ENCODE results near the gene CDCA5. TPM values are rescaled to one million over a fixed set of nuclear protein-coding genes. Genes with fewer than 3 reads are reported as not detected.

Gene CDCA5
- total RNA-seq, 1 experiment from 2014 or later = 72.1 TPM

DNA sequence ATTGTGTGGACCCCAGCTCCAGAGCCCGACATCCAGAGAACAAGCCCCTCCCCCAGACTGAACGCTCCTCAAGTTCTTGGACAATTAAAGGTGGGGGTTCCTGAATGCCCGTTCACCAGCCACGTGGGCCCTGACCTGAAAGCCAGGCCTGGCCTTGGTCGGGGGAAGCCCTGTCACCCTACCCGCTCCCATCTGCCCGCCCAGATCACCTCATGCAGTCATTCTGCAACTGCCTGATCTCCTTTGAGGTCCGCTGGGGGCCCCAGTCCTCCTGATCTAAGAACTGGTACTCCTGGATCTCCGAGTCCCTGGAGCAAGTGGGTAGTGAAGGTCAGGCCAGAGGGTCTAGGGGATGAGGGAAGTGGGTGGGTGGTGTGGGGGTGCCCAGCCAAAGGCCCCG is 16.4 kb downstream of the CDCA5 start:
- H3K79me2 ChIP-seq (ENCODE audit: insufficient read depth, low read length) = no peaks in the 10 kb centered on the region
- H2AFZ ChIP-seq (ENCODE audit: low read depth, low read length, poor library complexity, severe bottlenecking) = no peak overlapping the region
- H3K4me2 ChIP-seq (ENCODE audit: low read length) = no peak overlapping the region
- no TSS peak for BruUV-seq (replicated peaks)
- ChIA-PET RAD21 (ENCODE audit: low non-redundant PET in 1 of 2, low total read pairs in 2 of 2, uncharacterized antibody in 2 of 2, unreplicated experiment in 2 of 2) (no interaction called here), POLR2A (no interaction called here), CTCF (no interaction called here)
- no peak overlapping the region for H3K27ac ChIP-seq (ENCODE audit: low read depth, low read length)
- TF ChIP-seq ZNF274 (IDR thresholded peaks at IDR 0.05; ENCODE audit: low read depth, low read length) = no peak
- TF ChIP-seq POLR2AphosphoS5 (IDR thresholded peaks at IDR 0.05; ENCODE audit: low read depth, low read length) = no peak
- TF ChIP-seq EZH2 (IDR thresholded peaks at IDR 0.05) = no peak
- no peak for TF ChIP-seq MAX (IDR thresholded peaks at IDR 0.05)
- TF ChIP-seq JUND (IDR thresholded peaks at IDR 0.05) = no peak
- no peak for TF ChIP-seq CBX3 (IDR thresholded peaks at IDR 0.05; ENCODE audit: low read depth)
- no peak for TF ChIP-seq TCF7L2 (IDR thresholded peaks at IDR 0.05; ENCODE audit: borderline replicate concordance, extremely low read depth, insufficient read depth, insufficient read length)
- TF ChIP-seq EZH2phosphoT487 (IDR thresholded peaks at IDR 0.05; ENCODE audit: borderline replicate concordance) = no peak
- no peak for TF ChIP-seq ELF1 (IDR thresholded peaks at IDR 0.05; ENCODE audit: borderline replicate concordance, low read depth)
- TF ChIP-seq CEBPB (IDR thresholded peaks at IDR 0.05; ENCODE audit: low read depth) = no peak
- no peak for TF ChIP-seq SIN3A (IDR thresholded peaks at IDR 0.05; ENCODE audit: low read depth)
- TF ChIP-seq SP1 (IDR thresholded peaks at IDR 0.05; ENCODE audit: low read depth) = no peak
- TF ChIP-seq, protein P1, sequence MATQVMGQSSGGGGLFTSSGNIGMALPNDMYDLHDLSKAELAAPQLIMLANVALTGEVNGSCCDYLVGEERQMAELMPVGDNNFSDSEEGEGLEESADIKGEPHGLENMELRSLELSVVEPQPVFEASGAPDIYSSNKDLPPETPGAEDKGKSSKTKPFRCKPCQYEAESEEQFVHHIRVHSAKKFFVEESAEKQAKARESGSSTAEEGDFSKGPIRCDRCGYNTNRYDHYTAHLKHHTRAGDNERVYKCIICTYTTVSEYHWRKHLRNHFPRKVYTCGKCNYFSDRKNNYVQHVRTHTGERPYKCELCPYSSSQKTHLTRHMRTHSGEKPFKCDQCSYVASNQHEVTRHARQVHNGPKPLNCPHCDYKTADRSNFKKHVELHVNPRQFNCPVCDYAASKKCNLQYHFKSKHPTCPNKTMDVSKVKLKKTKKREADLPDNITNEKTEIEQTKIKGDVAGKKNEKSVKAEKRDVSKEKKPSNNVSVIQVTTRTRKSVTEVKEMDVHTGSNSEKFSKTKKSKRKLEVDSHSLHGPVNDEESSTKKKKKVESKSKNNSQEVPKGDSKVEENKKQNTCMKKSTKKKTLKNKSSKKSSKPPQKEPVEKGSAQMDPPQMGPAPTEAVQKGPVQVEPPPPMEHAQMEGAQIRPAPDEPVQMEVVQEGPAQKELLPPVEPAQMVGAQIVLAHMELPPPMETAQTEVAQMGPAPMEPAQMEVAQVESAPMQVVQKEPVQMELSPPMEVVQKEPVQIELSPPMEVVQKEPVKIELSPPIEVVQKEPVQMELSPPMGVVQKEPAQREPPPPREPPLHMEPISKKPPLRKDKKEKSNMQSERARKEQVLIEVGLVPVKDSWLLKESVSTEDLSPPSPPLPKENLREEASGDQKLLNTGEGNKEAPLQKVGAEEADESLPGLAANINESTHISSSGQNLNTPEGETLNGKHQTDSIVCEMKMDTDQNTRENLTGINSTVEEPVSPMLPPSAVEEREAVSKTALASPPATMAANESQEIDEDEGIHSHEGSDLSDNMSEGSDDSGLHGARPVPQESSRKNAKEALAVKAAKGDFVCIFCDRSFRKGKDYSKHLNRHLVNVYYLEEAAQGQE (IDR thresholded peaks at IDR 0.05; ENCODE audit: low read depth) = no peak
- no peak for TF ChIP-seq YY1 (IDR thresholded peaks at IDR 0.05; ENCODE audit: extremely low read depth, insufficient replicate concordance, low read depth, low read length)
- TF ChIP-seq EGR1 (IDR thresholded peaks at IDR 0.05; ENCODE audit: low read depth) = no peak
- no peak for TF ChIP-seq SRF (IDR thresholded peaks at IDR 0.05; ENCODE audit: low read depth)
- no peak for TF ChIP-seq ATF3 (IDR thresholded peaks at IDR 0.05)
- TF ChIP-seq POLR2A (IDR thresholded peaks at IDR 0.05; ENCODE audit: borderline replicate concordance, extremely low read depth, insufficient read depth, insufficient read length) = no peak
- no peak for TF ChIP-seq ZFX (IDR thresholded peaks at IDR 0.05)
- no peak for TF ChIP-seq RAD21 (IDR thresholded peaks at IDR 0.05; ENCODE audit: low read depth)
- H4K20me1 ChIP-seq (ENCODE audit: insufficient read depth) = no peaks in the 10 kb centered on the region
- ATAC-seq = no peak
- no peaks in the 10 kb centered on the region for H3K36me3 ChIP-seq (ENCODE audit: control insufficient read depth in 1 of 2, insufficient read depth in 2 of 2, low read length in 2 of 2)
- H3K27me3 ChIP-seq (ENCODE audit: insufficient read depth, low read length) = no peaks in the 10 kb centered on the region
- H3K9ac ChIP-seq (ENCODE audit: low read length) = no peak overlapping the region
- intact Hi-C loops (cut with micrococcal nuclease) = no loop called here
- H3K4me1 ChIP-seq (ENCODE audit: control insufficient read depth in 1 of 2, insufficient read depth in 2 of 2, low read length in 2 of 2) = no peaks in the 10 kb centered on the region
- no peaks in the 10 kb centered on the region for H3K9me2 ChIP-seq (ENCODE audit: insufficient read depth)
- H3K9me3 ChIP-seq (ENCODE audit: control insufficient read depth in 1 of 2, insufficient read depth in 1 of 2, low read depth in 1 of 2, low read length in 2 of 2) = no peaks in the 10 kb centered on the region
- DNase-seq (ENCODE audit: low read depth, low spot score) = no peak
- H3K4me3 ChIP-seq (replicated peaks in 1 of 2; ENCODE audit: low read depth in 1 of 2, low read length in 2 of 2) = no peak overlapping the region
